GM21619 (cell line): ENCODE results near the gene CD164L2.
"Not testable (repeated sequence)": the region's sequence is repeated elsewhere in the genome, so short reads cannot be mapped to it uniquely, and the experiment has no call there.

Source experiments
- ATAC-seq: cut with Tn5 transposase; IDR thresholded peaks from one replicate; pipeline ENCODE4 v1.9.1; 2021; ENCODE audit not compliant: unreplicated experiment

Gene CD164L2

DNA sequence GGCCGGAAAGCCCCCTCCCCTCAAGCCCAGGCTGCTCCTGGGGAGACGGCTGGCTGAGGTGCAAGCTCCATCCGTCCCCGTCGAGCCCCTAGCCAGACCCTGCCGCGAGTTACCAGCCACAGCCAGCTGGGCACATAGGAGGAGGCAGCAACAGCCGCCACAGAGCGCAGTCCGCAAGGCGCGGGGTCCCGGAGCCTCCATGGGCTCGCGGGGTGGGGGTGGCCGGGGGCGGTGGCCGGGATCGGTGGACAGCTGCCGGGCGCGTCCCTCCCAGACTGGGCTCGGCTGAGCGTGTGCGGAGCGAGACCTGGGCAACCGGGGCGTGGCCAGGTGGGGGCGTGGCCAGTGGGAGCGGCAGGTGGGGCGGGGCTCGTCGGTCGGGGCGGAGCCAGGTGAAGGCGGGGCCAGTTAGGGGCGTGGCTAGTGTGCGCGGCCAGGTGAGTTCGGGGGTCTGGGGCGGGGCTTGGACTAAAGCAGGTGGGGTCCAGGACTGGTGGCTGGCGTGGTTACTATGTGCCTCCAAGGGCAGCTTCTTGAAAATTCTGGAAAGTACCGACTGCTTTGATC is at the start of gene CD164L2:
TSS of gene CD164L2 (minus strand) at position 295 of the 567 bp plus-strand sequence. CDS start at position 201, 94 bp downstream.
- no peak for ATAC-seq

DNA sequence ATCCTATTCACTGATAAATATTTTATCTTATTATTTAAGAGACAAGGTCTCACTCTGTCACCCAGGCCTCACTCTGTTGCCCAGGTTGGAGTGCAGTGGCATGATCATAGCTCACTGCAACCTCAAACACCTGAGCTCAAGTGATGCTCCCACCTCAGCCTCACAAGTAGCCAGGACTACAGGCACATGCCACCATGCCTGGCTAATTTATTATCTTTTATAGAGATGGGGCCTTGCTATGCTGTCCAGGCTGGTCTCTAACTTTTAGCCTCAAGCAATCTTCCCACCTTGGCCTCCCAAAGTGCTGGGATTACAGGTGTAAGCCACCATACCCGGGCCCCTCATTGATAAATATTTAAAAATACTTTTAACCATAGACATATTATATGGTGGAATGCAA is 49.6 kb upstream of the CD164L2 start:
- not testable (repeated sequence) for ATAC-seq

GRCh38 chr1:27431601-27431940 is 48.4 kb upstream of the CD164L2 start:
- ATAC-seq: no peak

- no peak for ATAC-seq
Measured at GRCh38 chr1:27430903-27431600, 47.9 kb upstream of the CD164L2 start.

- no peak for ATAC-seq
Measured at GRCh38 chr1:27429029-27429425, 45.9 kb upstream of the CD164L2 start.

- no peak for ATAC-seq
Measured at GRCh38 chr1:27428316-27429028, 45.3 kb upstream of the CD164L2 start.

DNA sequence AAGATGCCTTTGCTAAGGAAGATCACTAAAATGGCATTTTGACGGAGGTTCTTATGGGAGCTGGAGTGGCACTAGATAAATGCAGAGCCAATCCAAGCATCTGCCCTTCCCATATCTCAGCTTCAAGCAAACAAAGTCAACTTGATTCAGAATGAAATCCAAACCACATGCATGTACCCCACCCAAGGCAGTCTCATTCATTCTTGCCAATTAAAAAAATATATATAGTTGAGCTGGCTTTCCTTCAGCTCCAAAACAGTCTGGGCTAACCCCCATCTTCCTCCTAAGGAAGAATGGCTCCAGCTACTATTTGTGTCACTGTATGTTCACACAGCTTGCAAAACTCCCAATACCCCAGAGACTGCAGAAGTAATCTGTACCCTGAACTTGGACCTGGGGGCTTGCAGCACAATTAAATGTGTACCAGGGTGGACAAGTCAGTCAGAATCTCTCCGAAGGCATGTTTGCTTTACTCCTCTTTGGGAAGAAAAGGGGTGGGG is 44.7 kb upstream of the CD164L2 start:
- no peak for ATAC-seq

GRCh38 chr1:27427329-27427728 is 44.2 kb upstream of the CD164L2 start:
- no peak for ATAC-seq

DNA sequence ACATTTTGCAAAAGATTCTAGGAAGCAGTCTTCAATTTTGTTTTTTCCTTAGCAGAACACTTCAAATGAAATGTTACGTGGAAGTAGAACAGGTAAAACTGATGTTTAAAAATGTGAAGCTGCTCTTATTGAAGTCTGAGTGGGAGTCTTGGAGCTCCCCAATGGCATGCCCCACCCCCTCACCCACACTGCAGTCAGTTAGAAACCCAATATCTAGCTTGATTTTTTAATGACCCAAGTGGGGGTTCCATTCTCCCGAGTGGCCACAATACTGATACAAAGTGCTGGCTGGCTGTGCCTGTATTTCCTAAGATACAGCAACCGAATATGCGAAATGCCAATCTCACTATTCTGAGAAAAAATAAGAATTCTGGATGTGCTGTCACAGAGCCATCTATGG is 40.6 kb upstream of the CD164L2 start:
- no peak for ATAC-seq

GRCh38 chr1:27418326-27419185 is 35.4 kb upstream of the CD164L2 start:
- ATAC-seq: no peak

DNA sequence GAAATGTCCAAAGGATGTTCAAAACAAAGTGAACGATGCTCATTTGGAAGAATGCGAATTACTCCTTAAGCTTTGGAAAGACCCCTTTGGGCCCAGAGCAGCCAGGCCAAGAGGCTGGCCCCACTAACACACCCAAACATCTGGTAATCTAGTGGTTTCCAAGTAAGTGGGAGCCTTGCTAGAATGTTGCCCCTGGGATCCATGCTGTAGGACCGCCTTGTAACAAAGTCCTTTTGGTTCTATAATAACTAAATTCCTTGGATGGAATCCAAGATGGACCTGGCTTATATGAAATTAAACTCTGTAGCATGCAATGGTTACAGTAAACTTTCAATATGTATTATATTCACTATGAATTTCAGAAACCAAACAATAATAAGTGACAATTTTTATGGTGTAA is 34.6 kb upstream of the CD164L2 start:
- no peak for ATAC-seq

- peak; percentile 43 for ATAC-seq
Measured at GRCh38 chr1:27416387-27417111, 33.4 kb upstream of the CD164L2 start.

GRCh38 chr1:27414091-27414490 is 31.0 kb upstream of the CD164L2 start:
- no peak for ATAC-seq

DNA sequence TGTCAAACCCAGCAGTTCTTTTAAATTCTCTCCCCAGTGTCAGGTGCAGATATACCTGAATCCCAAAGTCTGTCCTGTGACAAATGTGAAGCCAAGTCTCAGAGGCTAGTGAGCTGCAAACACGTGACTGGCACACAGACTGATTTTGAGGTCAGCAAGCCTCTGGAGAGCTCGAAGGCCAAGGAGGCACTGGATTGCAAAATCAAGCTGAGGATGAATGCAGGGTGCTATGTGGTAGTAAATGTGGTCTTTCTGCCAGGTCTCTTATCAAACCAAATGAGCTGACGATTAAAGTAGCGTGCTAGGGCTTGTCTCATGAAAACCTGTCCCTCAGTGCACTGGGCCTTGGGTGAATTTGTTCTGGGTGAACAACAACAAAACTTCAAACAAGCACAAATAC is 29.9 kb upstream of the CD164L2 start:
- ATAC-seq: no peak

DNA sequence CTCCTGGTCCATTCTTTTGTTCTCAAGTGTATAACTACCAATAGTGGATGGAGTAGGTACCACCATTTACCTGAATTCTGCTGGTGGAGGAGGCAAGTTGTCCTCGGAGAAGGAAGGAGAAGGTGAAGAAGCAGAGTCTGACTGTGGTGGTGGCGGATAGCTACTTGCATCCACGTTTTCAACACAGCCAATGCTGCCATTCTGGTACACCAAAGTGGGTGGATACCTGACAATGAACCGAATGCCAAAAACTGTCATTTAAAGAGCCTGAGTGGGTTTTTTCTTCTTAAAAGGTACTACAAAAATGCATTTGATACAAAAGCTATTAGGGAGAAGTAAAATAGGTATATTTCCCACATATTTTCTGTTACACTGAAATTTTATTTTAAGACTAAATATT is 29.4 kb upstream of the CD164L2 start:
- no peak for ATAC-seq

DNA sequence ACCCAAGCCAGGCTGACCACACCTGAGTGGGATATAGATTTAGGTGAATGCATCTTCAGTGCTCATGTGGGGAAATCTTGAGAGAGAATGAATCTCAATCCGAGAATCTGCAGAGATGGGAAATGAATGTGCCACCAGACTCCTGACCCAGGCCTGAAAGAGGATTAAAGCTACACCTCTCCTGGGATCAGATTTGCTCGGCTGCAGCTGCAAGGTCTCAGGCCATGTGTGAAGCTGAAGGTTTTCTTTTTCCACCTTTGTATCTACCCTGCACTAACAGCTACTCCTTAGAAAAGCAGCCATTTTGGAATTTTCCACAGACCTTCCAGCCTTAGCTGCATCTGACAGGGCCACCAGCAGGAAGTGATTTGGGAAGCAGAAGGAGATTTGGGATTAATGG is 27.6 kb upstream of the CD164L2 start:
- no peak for ATAC-seq

GRCh38 chr1:27409669-27410068 is 26.5 kb upstream of the CD164L2 start:
- ATAC-seq: no peak

GRCh38 chr1:27408151-27408550 is 25.0 kb upstream of the CD164L2 start:
- ATAC-seq: no peak

GRCh38 chr1:27406791-27407190 is 23.7 kb upstream of the CD164L2 start:
- ATAC-seq: not testable (repeated sequence)

GRCh38 chr1:27406362-27406680 is 23.2 kb upstream of the CD164L2 start:
- ATAC-seq: no peak
